Upper lobe of left lung (tissue), 4 donors: Measurements from ENCODE around the gene C15orf40.

Experiments used
- CTCF ChIP-seq, 6 experiments: fragments of 450-650 bp in 4 of 6; fragments of 200-600 bp in 2 of 6; sonication (generic) in 2 of 6; IDR thresholded peaks; one replicate each; pipeline ENCODE4 v1.5.1; 2016 to 2019; ENCODE audit warnings: antibody characterized with exemption in 6 of 6
- EP300 ChIP-seq, 4 donors: sonication (generic); formaldehyde crosslinking; IDR thresholded peaks; one replicate each; pipeline ENCODE4 v1.5.1; 2017; ENCODE audit warnings: antibody characterized with exemption in 4 of 4, control low read depth in 2 of 4
- POLR2AphosphoS5 ChIP-seq, 2 donors: sonication (generic); formaldehyde crosslinking; IDR thresholded peaks; one replicate each; pipeline ENCODE4 v1.5.1; 2017; ENCODE audit warnings: antibody characterized with exemption in 2 of 2

- no peak for TF ChIP-seq CTCF (IDR thresholded peaks at IDR 0.05)
- no peak for TF ChIP-seq EP300 (IDR thresholded peaks at IDR 0.05)
- no peak for TF ChIP-seq POLR2AphosphoS5 (IDR thresholded peaks at IDR 0.05)
These were observed 1.2 kb upstream of the C15orf40 start for GRCh38 chr15:83012636-83013035.
